HCT116 (cell line): ENCODE results near the gene SEPTIN11. TPM values are rescaled to one million over a fixed set of nuclear protein-coding genes. Genes with fewer than 3 reads are reported as not detected.

Source experiments
- ATAC-seq: fragments of 200-7000 bp; cut with Tn5 transposase; 2 replicates; pipeline ENCODE4 v1.9.1; 2020; ENCODE audit warnings: mild to moderate bottlenecking, moderate library complexity
- BruUV-seq: library from RNA; stranded (reverse); fragments of 400-500 nt; replicated peaks from 2 replicates; lab custom pipeline; 2021; lab: Mats Ljungman, UMichigan
- CTCF ChIA-PET: fragments of 300-600 bp; sonication (Branson Sonifier 250); formaldehyde crosslinking; loops from one replicate; lab custom pipeline; 2021; ENCODE audit warnings: antibody characterized with exemption; lab: Charles Lee
- POLR2A ChIA-PET: fragments of 300-600, 350-600 bp; sonication (Branson Sonifier 250); formaldehyde crosslinking; loops from one replicate; lab custom pipeline; 2021; ENCODE audit warnings: antibody characterized with exemption; lab: Charles Lee
- RAD21 ChIA-PET, 2 experiments: fragments of 300-600 bp; sonication (Branson Sonifier 250); formaldehyde crosslinking; loops; one replicate each; lab custom pipeline; 2023; ENCODE audit warnings: low total read pairs in 2 of 2; ENCODE audit not compliant: uncharacterized antibody in 2 of 2, unreplicated experiment in 2 of 2, low non-redundant PET in 1 of 2; lab: Charles Lee
- DNase-seq: peaks from one replicate; pipeline ENCODE4 v3.0.0-alpha.2; 2010; ENCODE audit warnings: low read depth, low spot score
- H2AFZ ChIP-seq: fragments of 200-600 bp; shearing (Covaris generic), sonication (generic); 2 replicates; pipeline ENCODE4 v1.6.1; 2017; ENCODE audit warnings: low read depth, mixed run types, mixed read lengths, antibody characterized with exemption, low read length; ENCODE audit not compliant: poor library complexity, severe bottlenecking
- H3K27ac ChIP-seq: 2 replicates; pipeline ENCODE4 v1.5.1; 2012; ENCODE audit warnings: low read depth, low read length
- H3K27me3 ChIP-seq: fragments of 200-600 bp; sonication (generic); 2 replicates; pipeline ENCODE4 v1.6.1; 2016; ENCODE audit warnings: mixed run types, low read length, mixed read lengths; ENCODE audit not compliant: insufficient read depth
- H3K36me3 ChIP-seq, 2 experiments: fragments of 200-500 bp in 1 of 2; fragments of 200-600 bp in 1 of 2; sonication (Bioruptor generic) in 1 of 2; sonication (generic) in 1 of 2; 2 replicates each; pipeline versions ENCODE4 v1.5.1 to v1.6.1; 2014 to 2016; ENCODE audit warnings: low read length in 2 of 2, inconsistent platforms in 1 of 2, mixed read lengths in 1 of 2, mixed run types in 1 of 2; ENCODE audit not compliant: insufficient read depth in 2 of 2, control insufficient read depth in 1 of 2
- H3K4me1 ChIP-seq, 2 experiments: fragments of 200-600 bp in 1 of 2; sonication (generic) in 1 of 2; 2 replicates each; pipeline versions ENCODE4 v1.5.1 to v1.6.1; 2012 to 2017; ENCODE audit warnings: low read length in 2 of 2, inconsistent platforms in 1 of 2, mild to moderate bottlenecking in 1 of 2, mixed read lengths in 1 of 2, mixed run types in 1 of 2, moderate library complexity in 1 of 2; ENCODE audit not compliant: insufficient read depth in 2 of 2, control insufficient read depth in 1 of 2
- H3K4me2 ChIP-seq: fragments of 200-600 bp; sonication (generic); 2 replicates; pipeline ENCODE4 v1.6.1; 2017; ENCODE audit warnings: mixed run types, low read length, mixed read lengths
- H3K4me3 ChIP-seq, 2 experiments: fragments of 200-600 bp in 1 of 2; sonication (generic) in 1 of 2; replicated peaks in 1 of 2; 2 replicates each; pipeline ENCODE4 v1.5.1; 2011 to 2016; ENCODE audit warnings: low read length in 2 of 2, control low read depth in 1 of 2, low read depth in 1 of 2, mild to moderate bottlenecking in 1 of 2, mixed read lengths in 1 of 2, mixed run types in 1 of 2
- H3K79me2 ChIP-seq: fragments of 200-600 bp; sonication (generic); 2 replicates; pipeline ENCODE4 v1.6.1; 2017; ENCODE audit warnings: mild to moderate bottlenecking, mixed run types, low read length, moderate library complexity, mixed read lengths; ENCODE audit not compliant: insufficient read depth
- H3K9ac ChIP-seq: fragments of 200-600 bp; sonication (generic); 2 replicates; pipeline ENCODE4 v1.6.1; 2016; ENCODE audit warnings: low read length, mixed read lengths
- H3K9me2 ChIP-seq: fragments of 200-600 bp; sonication (generic), shearing (Covaris generic); 2 replicates; pipeline ENCODE4 v1.6.1; 2017; ENCODE audit warnings: mixed run types, mild to moderate bottlenecking, moderate library complexity; ENCODE audit not compliant: insufficient read depth
- H3K9me3 ChIP-seq, 2 experiments: fragments of 200-500 bp in 1 of 2; fragments of 200-600 bp in 1 of 2; sonication (Bioruptor generic) in 1 of 2; sonication (generic) in 1 of 2; 2 replicates each; pipeline ENCODE4 v1.6.1; 2014 to 2017; ENCODE audit warnings: low read length in 2 of 2, mixed read lengths in 2 of 2, inconsistent platforms in 1 of 2, low read depth in 1 of 2, mild to moderate bottlenecking in 1 of 2, mixed run types in 1 of 2, moderate library complexity in 1 of 2; ENCODE audit not compliant: control insufficient read depth in 1 of 2, insufficient read depth in 1 of 2
- H4K20me1 ChIP-seq: fragments of 200-600 bp; sonication (generic), shearing (Covaris generic); 2 replicates; pipeline ENCODE4 v1.6.1; 2017; ENCODE audit warnings: mixed run types, mild to moderate bottlenecking, moderate library complexity; ENCODE audit not compliant: insufficient read depth
- CTCF ChIP-seq, 3 experiments: fragments of 200-600 bp in 1 of 3; sonication (generic) in 1 of 3; IDR thresholded peaks in 2 of 3; conservative IDR thresholded peaks in 1 of 3; 2 replicates each; pipeline ENCODE4 v1.5.1; 2012 to 2017; ENCODE audit warnings: low read depth in 2 of 3, low read length in 2 of 3, antibody characterized with exemption in 1 of 3, borderline replicate concordance in 1 of 3, control low read depth in 1 of 3, mild to moderate bottlenecking in 1 of 3, mixed read lengths in 1 of 3, mixed run types in 1 of 3, moderate library complexity in 1 of 3; ENCODE audit not compliant: insufficient read depth in 1 of 3
- EZH2 ChIP-seq: fragments of 200-600 bp; sonication (generic); IDR thresholded peaks from 2 replicates; pipeline ENCODE4 v1.6.1; 2017; ENCODE audit warnings: antibody characterized with exemption, mixed run types
- RAD21 ChIP-seq: IDR thresholded peaks from 2 replicates; pipeline ENCODE4 v1.6.1; 2012; ENCODE audit warnings: low read depth, mild to moderate bottlenecking
- SIN3A ChIP-seq: IDR thresholded peaks from 2 replicates; pipeline ENCODE4 v1.6.1; 2012; ENCODE audit warnings: low read depth
- intact Hi-C: fragments of 100-400 bp; cut with micrococcal nuclease; formaldehyde crosslinking; loops from 2 replicates; pipeline ENCODE4 v1.10.0; 2022
- total RNA-seq: library from RNA; stranded (reverse); gene quantifications from one replicate; pipeline ENCODE4 v1.2.1, GENCODE V29; 2021; ENCODE audit not compliant: unreplicated experiment

SEPTIN11 gene
- total RNA-seq, 1 experiment from 2014 or later = 94.4 TPM

GRCh38 chr4:76982638-76983584, 33.4 kb downstream of the SEPTIN11 start:
- Histone ChIP-seq H3K9me2 (no peaks in the 10 kb centered on the region), H3K79me2 (peaks cover 67% of the 10 kb centered on the region), H3K4me2 (no peak overlapping the region), H2AFZ (no peak overlapping the region), H4K20me1 (no peaks in the 10 kb centered on the region), H3K27ac (no peak overlapping the region), H3K36me3 (no peaks in the 10 kb centered on the region), H3K4me3 (no peak overlapping the region), H3K9me3 (no peaks in the 10 kb centered on the region), H3K27me3 (no peaks in the 10 kb centered on the region), H3K4me1 (peaks cover 0 to 11% of the 10 kb centered on the region in 2 experiments; a peak in 2 of 4 replicates), H3K9ac (no peak overlapping the region)
- intact Hi-C loops = no loop called here
- TF ChIP-seq CTCF (IDR thresholded peaks at IDR 0.05 in 2 of 3, conservative IDR thresholded peaks at IDR 0.05 in 1 of 3; ENCODE audit: borderline replicate concordance in 1 of 3, insufficient read depth in 1 of 3, low read depth in 2 of 3, low read length in 2 of 3) (peak in 2 of 3 experiments; percentile 41 to 48; a peak in 4 of 6 replicates), SIN3A (no peak)
- CTCF ChIA-PET = no interaction called here
- RAD21 ChIA-PET = no interaction called here
- ATAC-seq (peak; percentile 70), DNase-seq (no peak)
- POLR2A ChIA-PET = interaction anchor here (1.9 kb wide), 1 partner anchor 11 kb away, joined by 4 read pairs; no protein-coding TSS in a partner anchor
- no TSS peak for BruUV-seq

- H3K9ac ChIP-seq = no peak overlapping the region
- no peak overlapping the region for H2AFZ ChIP-seq
- intact Hi-C loops = no loop called here
- no peak overlapping the region for H3K4me3 ChIP-seq
- H3K9me3 ChIP-seq = no peaks in the 10 kb centered on the region
- no TSS peak for BruUV-seq
- POLR2A ChIA-PET = interaction anchor here (1.9 kb wide), 1 partner anchor 12 kb away, joined by 4 read pairs; no protein-coding TSS in a partner anchor
- H3K27ac ChIP-seq = no peak overlapping the region
- H3K9me2 ChIP-seq = no peaks in the 10 kb centered on the region
- CTCF ChIA-PET = no interaction called here
- peaks cover 0 to 1% of the 10 kb centered on the region in 2 experiments; a peak in 2 of 4 replicates for H3K4me1 ChIP-seq
- DNase-seq (no peak), ATAC-seq (peak; percentile 47; the same call in 1 of the 2 replicates)
- H4K20me1 ChIP-seq = no peaks in the 10 kb centered on the region
- RAD21 ChIA-PET = no interaction called here
- peaks cover 59% of the 10 kb centered on the region for H3K79me2 ChIP-seq
- TF ChIP-seq CTCF (IDR thresholded peaks at IDR 0.05 in 2 of 3, conservative IDR thresholded peaks at IDR 0.05 in 1 of 3; ENCODE audit: borderline replicate concordance in 1 of 3, insufficient read depth in 1 of 3, low read depth in 2 of 3, low read length in 2 of 3) (peak in 2 of 3 experiments; percentile 28 to 46; a peak in 3 of 6 replicates), RAD21 (peak; percentile 39), EZH2 (no peak)
- no peaks in the 10 kb centered on the region for H3K36me3 ChIP-seq
- no peak overlapping the region for H3K4me2 ChIP-seq
- H3K27me3 ChIP-seq = no peaks in the 10 kb centered on the region
Measured at GRCh38 chr4:76984127-76984526, 34.6 kb downstream of the SEPTIN11 start.
